ENCODE data around the gene ACTR8. TPM values are rescaled to one million over a fixed set of nuclear protein-coding genes. Genes with fewer than 3 reads are reported as not detected.
"Not testable (repeated sequence)": the region's sequence is repeated elsewhere in the genome, so short reads cannot be mapped to it uniquely, and the experiment has no call there.

Gene ACTR8
- 10 to 100 TPM; 20.0 to 29.0 (median 22.6) TPM for total RNA-seq

GRCh38 chr3:53881691-53882593, at the start of gene ACTR8:
ACTR8 (minus strand) TSS chr3:53882152; CDS start chr3:53882101, 51 bp downstream.
- Histone ChIP-seq H3K4me1 (peaks cover 5 to 13% of the 10 kb centered on the region in 2 donors), H3K4me3 (peak within 1 kb of the TSS; percentile 95 to 96 (median 96)), H3K27me3 (no peaks in the 10 kb centered on the region), H3K36me3 (no peaks in the 10 kb centered on the region), H3K9me3 (no peaks in the 10 kb centered on the region), H3K27ac (peak within 1 kb of the TSS; percentile 74 to 91)
- intact Hi-C loops (cut with DNase I; ENCODE audit: low total_unique reads): loop anchor here (5.0 kb wide), 1 partner anchor 1290 kb away; no protein-coding TSS in a partner anchor
- DNase-seq (ENCODE audit: low spot score in 2 of 2): peak; percentile 50 to 72
- TF ChIP-seq POLR2A (IDR thresholded peaks at IDR 0.05) (no peak), POLR2AphosphoS5 (IDR thresholded peaks at IDR 0.05) (peak; percentile 18 to 48 (median 36)), CTCF (IDR thresholded peaks at IDR 0.05) (peak in 2 of 3 donors; percentile 16 to 32)

- H3K4me3 ChIP-seq; H3K27ac ChIP-seq; H3K4me1 ChIP-seq; H3K27me3 ChIP-seq; intact Hi-C loops (cut with DNase I; ENCODE audit: low total_unique reads); DNase-seq (ENCODE audit: low spot score in 2 of 2); H3K9me3 ChIP-seq; H3K36me3 ChIP-seq: not testable (repeated sequence)
Observed at GRCh38 chr3:53927208-53927872, 45.4 kb upstream of the ACTR8 start.

- H3K9me3 ChIP-seq: no peaks in the 10 kb centered on the region
- H3K4me1 ChIP-seq: no peaks in the 10 kb centered on the region
- H3K27ac ChIP-seq: no peak overlapping the region
- no peak overlapping the region for H3K4me3 ChIP-seq
- H3K36me3 ChIP-seq: no peaks in the 10 kb centered on the region
- H3K27me3 ChIP-seq: peaks cover 0 to 4% of the 10 kb centered on the region in 2 donors
- TF ChIP-seq POLR2AphosphoS5 (IDR thresholded peaks at IDR 0.05) (no peak), POLR2A (IDR thresholded peaks at IDR 0.05) (no peak), CTCF (IDR thresholded peaks at IDR 0.05) (no peak)
- DNase-seq (ENCODE audit: low spot score in 2 of 2): no peak
- intact Hi-C loops (cut with DNase I; ENCODE audit: low total_unique reads): no loop called here
Observed at GRCh38 chr3:53921296-53921695, 39.3 kb upstream of the ACTR8 start.

- no peak for DNase-seq (ENCODE audit: low spot score in 2 of 2)
- H3K36me3 ChIP-seq: no peaks in the 10 kb centered on the region
- intact Hi-C loops (cut with DNase I; ENCODE audit: low total_unique reads): no loop called here
- no peak overlapping the region for H3K27ac ChIP-seq
- peaks cover 0 to 4% of the 10 kb centered on the region in 2 donors for H3K27me3 ChIP-seq
- no peak overlapping the region for H3K4me3 ChIP-seq
- no peaks in the 10 kb centered on the region for H3K9me3 ChIP-seq
- H3K4me1 ChIP-seq: no peaks in the 10 kb centered on the region
- TF ChIP-seq CTCF (IDR thresholded peaks at IDR 0.05) (no peak), POLR2AphosphoS5 (IDR thresholded peaks at IDR 0.05) (no peak), POLR2A (IDR thresholded peaks at IDR 0.05) (no peak)
Observed at GRCh38 chr3:53919741-53920140, 37.8 kb upstream of the ACTR8 start.

GRCh38 chr3:53913401-53913800, 31.4 kb upstream of the ACTR8 start:
- Histone ChIP-seq H3K36me3 (no peaks in the 10 kb centered on the region), H3K9me3 (peaks cover 0 to 4% of the 10 kb centered on the region in 2 donors), H3K27ac (no peak overlapping the region), H3K4me3 (no peak overlapping the region), H3K27me3 (peaks cover 0 to 4% of the 10 kb centered on the region in 2 donors), H3K4me1 (no peaks in the 10 kb centered on the region)
- intact Hi-C loops (cut with DNase I; ENCODE audit: low total_unique reads): no loop called here
- no peak for DNase-seq (ENCODE audit: low spot score in 2 of 2)
- TF ChIP-seq POLR2AphosphoS5 (IDR thresholded peaks at IDR 0.05) (no peak), POLR2A (IDR thresholded peaks at IDR 0.05) (no peak), CTCF (IDR thresholded peaks at IDR 0.05) (no peak)
